H1 (cell line): ENCODE measurements around the gene HOMER2. TPM values are rescaled to one million over a fixed set of nuclear protein-coding genes. Genes with fewer than 3 reads are reported as not detected.

ENCODE experiments used
- BACH1 ChIP-seq: IDR thresholded peaks from 2 replicates; pipeline ENCODE4 v1.6.1; 2012; ENCODE audit warnings: low read length, improper control_type of control experiment
- BCL11A ChIP-seq, 2 experiments: IDR thresholded peaks; one replicate each; pipeline ENCODE4 v1.6.1; 2011; ENCODE audit warnings: low read depth in 2 of 2, low read length in 2 of 2, mild to moderate bottlenecking in 2 of 2
- BRCA1 ChIP-seq: IDR thresholded peaks from 2 replicates; pipeline ENCODE4 v1.6.1; 2012; ENCODE audit warnings: low read depth, low read length, improper control_type of control experiment
- CBX8 ChIP-seq: fragments of 300-800, 300-1000 bp; sonication (generic); IDR thresholded peaks from 2 replicates; pipeline ENCODE4 v1.7.1; 2016; ENCODE audit warnings: low read depth, low read length, borderline replicate concordance
- CHD2 ChIP-seq: IDR thresholded peaks from 2 replicates; pipeline ENCODE4 v1.6.1; 2012; ENCODE audit warnings: low read length, improper control_type of control experiment
- CTBP2 ChIP-seq: IDR thresholded peaks from 2 replicates; pipeline ENCODE4 v1.7.0; 2011; ENCODE audit warnings: borderline replicate concordance, mild to moderate bottlenecking, moderate library complexity, mixed read lengths, low read length; ENCODE audit not compliant: insufficient read depth, insufficient read length
- CTCF ChIP-seq, 3 experiments: IDR thresholded peaks; 1 replicate in 2 of 3; 2 replicates in 1 of 3; pipeline versions ENCODE4 v1.5.1 to v1.6.1; 2011; ENCODE audit warnings: low read length in 3 of 3, mild to moderate bottlenecking in 3 of 3, inconsistent platforms in 2 of 3, low read depth in 1 of 3, moderate library complexity in 1 of 3; ENCODE audit not compliant: insufficient read depth in 1 of 3; ENCODE audit errors: control extremely low read depth in 1 of 3
- JUN ChIP-seq: IDR thresholded peaks from 2 replicates; pipeline ENCODE4 v1.6.1; 2011; ENCODE audit warnings: low read depth, mild to moderate bottlenecking, improper control_type of control experiment, low read length
- JUND ChIP-seq: IDR thresholded peaks from 2 replicates; pipeline ENCODE4 v1.6.1; 2011; ENCODE audit warnings: mild to moderate bottlenecking, improper control_type of control experiment, low read length
- KDM5A ChIP-seq: fragments of 200-600 bp; IDR thresholded peaks from 2 replicates; pipeline ENCODE4 v1.7.1; 2012; ENCODE audit warnings: mild to moderate bottlenecking, low read length, inconsistent platforms, mixed read lengths
- MAFK ChIP-seq: IDR thresholded peaks from 2 replicates; pipeline ENCODE4 v1.6.1; 2012; ENCODE audit warnings: low read depth, mild to moderate bottlenecking, improper control_type of control experiment, low read length
- POLR2AphosphoS5 ChIP-seq: IDR thresholded peaks from 2 replicates; pipeline ENCODE4 v1.6.1; 2011; ENCODE audit warnings: low read depth, low read length
- POU5F1 ChIP-seq: IDR thresholded peaks from 2 replicates; pipeline ENCODE4 v1.6.1; 2011; ENCODE audit warnings: low read depth, mild to moderate bottlenecking, low read length, moderate library complexity
- RNF2 ChIP-seq: fragments of 200-900, 300-1000 bp; sonication (generic); IDR thresholded peaks from 2 replicates; pipeline ENCODE4 v1.7.1; 2016; ENCODE audit warnings: borderline replicate concordance, low read depth, mild to moderate bottlenecking, antibody characterized with exemption, low read length; ENCODE audit not compliant: poor library complexity, severe bottlenecking; ENCODE audit errors: missing control alignments
- SAP30 ChIP-seq: fragments of 300-600 bp; sonication (generic); IDR thresholded peaks from 2 replicates; pipeline ENCODE4 v1.7.1; 2012; ENCODE audit warnings: low read length, moderate library complexity, mild to moderate bottlenecking, inconsistent platforms; ENCODE audit not compliant: insufficient read depth, insufficient replicate concordance
- SIN3A ChIP-seq, 2 experiments: IDR thresholded peaks in 1 of 2; conservative IDR thresholded peaks in 1 of 2; 2 replicates each; pipeline ENCODE4 v1.6.1; 2011 to 2012; ENCODE audit warnings: low read length in 2 of 2, improper control_type of control experiment in 1 of 2, low read depth in 1 of 2, mild to moderate bottlenecking in 1 of 2
- SIRT6 ChIP-seq: IDR thresholded peaks from one replicate; pipeline ENCODE4 v1.7.1; 2012; ENCODE audit warnings: low read length, inconsistent platforms
- SP4 ChIP-seq: IDR thresholded peaks from 2 replicates; pipeline ENCODE4 v1.6.1; 2012; ENCODE audit warnings: low read length, inconsistent platforms
- SRF ChIP-seq: IDR thresholded peaks from 2 replicates; pipeline ENCODE4 v1.6.1; 2011; ENCODE audit warnings: mild to moderate bottlenecking, low read depth, low read length, moderate library complexity
- SUZ12 ChIP-seq: fragments of 200-600 bp; sonication (generic); IDR thresholded peaks from 2 replicates; pipeline ENCODE4 v1.6.1; 2012; ENCODE audit warnings: mild to moderate bottlenecking, inconsistent platforms, low read length, moderate library complexity, mixed read lengths
- TAF1 ChIP-seq: IDR thresholded peaks from 2 replicates; pipeline ENCODE4 v1.6.1; 2011; ENCODE audit warnings: mild to moderate bottlenecking, low read depth, low read length
- TBP ChIP-seq: IDR thresholded peaks from 2 replicates; pipeline ENCODE4 v1.6.1; 2011; ENCODE audit warnings: low read depth, low read length, improper control_type of control experiment
- YY1 ChIP-seq: IDR thresholded peaks from 2 replicates; pipeline ENCODE4 v1.6.1; 2011; ENCODE audit warnings: low read depth, mild to moderate bottlenecking, low read length
- polyA plus RNA-seq, 7 experiments: library from polyadenylated mRNA; depleted of rRNA in 3 of 7; stranded (reverse) in 5 of 7; unstranded in 2 of 7; fragments of >200 nt in 5 of 7; fragments of 200-250 nt in 2 of 7; gene quantifications; 1 replicate in 5 of 7; 2 replicates in 1 of 7; 4 replicates in 1 of 7; pipeline versions ENCODE4 v1.2.1 to v1.2.3, GENCODE V29; 2011 to 2013; ENCODE audit warnings: missing spikeins in 2 of 7, mixed read lengths in 2 of 7
- total RNA-seq: library from RNA; stranded (reverse); fragmentation: NEBNext Ultra II Directional; extraction: Animal tissue kit (Norgen Biotek cat#: 25700); gene quantifications from 2 replicates; pipeline ENCODE4 v1.2.1, GENCODE V29; 2021

HOMER2 gene
- total and polyA plus RNA-seq, 2 of the 8 experiments (the other 6 are each of a cell fraction or from before 2014, with no cell fraction given): 12.5 to 27.6 TPM

DNA sequence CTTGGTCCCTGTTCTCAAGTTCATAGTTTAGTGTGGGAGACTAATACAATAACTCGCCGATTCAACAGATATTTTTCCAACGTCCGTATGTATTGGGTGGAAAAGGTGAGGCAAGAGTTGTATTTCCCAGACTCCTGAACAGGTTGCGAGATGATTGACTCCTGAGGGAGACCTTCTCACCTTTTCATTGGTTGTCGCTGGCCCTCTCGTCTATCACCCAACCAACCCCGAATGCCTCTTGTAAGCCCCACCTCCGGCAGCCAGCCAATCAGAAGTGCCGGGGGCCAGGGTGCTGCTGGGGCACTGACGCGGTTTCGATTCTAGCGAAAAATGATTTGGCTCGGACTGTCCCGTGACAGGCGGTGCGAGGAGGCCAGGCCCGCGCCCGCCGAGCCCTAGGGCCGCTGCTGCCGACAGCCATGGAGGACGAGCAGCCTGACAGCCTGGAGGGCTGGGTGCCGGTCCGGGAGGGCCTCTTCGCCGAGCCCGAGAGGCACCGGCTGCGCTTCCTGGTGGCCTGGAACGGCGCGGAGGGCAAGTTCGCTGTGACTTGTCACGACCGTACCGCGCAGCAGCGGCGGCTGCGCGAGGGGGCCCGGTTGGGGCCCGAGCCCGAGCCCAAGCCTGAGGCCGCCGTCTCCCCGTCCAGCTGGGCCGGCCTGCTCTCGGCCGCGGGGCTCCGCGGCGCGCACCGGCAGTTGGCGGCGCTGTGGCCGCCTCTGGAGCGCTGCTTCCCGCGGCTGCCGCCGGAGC lies 143.0 kb downstream of the HOMER2 start, which contains the start of gene WHAMM (continued):
- peak in 1 of 3 experiments; percentile 17; a peak in 1 of 4 replicates for TF ChIP-seq CTCF (IDR thresholded peaks at IDR 0.05; ENCODE audit: control extremely low read depth in 1 of 3, insufficient read depth in 1 of 3, low read depth in 1 of 3, low read length in 3 of 3)
- TF ChIP-seq SUZ12: no peak
- no peak for TF ChIP-seq BACH1
- TF ChIP-seq MAFK: no peak
- 0 out of 2 replicates have a peak, but pooled peaks have one; percentile 27 for TF ChIP-seq POLR2AphosphoS5
- no peak for TF ChIP-seq CBX8
- TF ChIP-seq CTBP2: no peak
- no peak for TF ChIP-seq RNF2
- TF ChIP-seq SIN3A (conservative IDR thresholded peaks at IDR 0.05 in 1 of 2, IDR thresholded peaks at IDR 0.05 in 1 of 2; ENCODE audit: low read depth in 1 of 2, low read length in 2 of 2): peak; percentile 59 to 65; a peak in 3 of 4 replicates
- TF ChIP-seq KDM5A: no peak
- TF ChIP-seq SAP30: no peak
- no peak for TF ChIP-seq POU5F1
- TF ChIP-seq TBP: no peak; the same call in 1 of the 2 replicates
- no peak for TF ChIP-seq BCL11A (IDR thresholded peaks at IDR 0.05; ENCODE audit: low read depth in 2 of 2, low read length in 2 of 2)
- TF ChIP-seq YY1: no peak
- TF ChIP-seq SIRT6: no peak
- no peak for TF ChIP-seq SRF
- no peak for TF ChIP-seq BRCA1
- peak; percentile 92 for TF ChIP-seq CHD2
- no peak for TF ChIP-seq TAF1
- TF ChIP-seq JUN: no peak
- no peak for TF ChIP-seq JUND
- TF ChIP-seq SP4: no peak
